ENCODE measurements around the gene USP31.

Gene USP31

GRCh38 chr16:23132775-23133463, 16.3 kb downstream of the USP31 start:
- no peak for DNase-seq (ENCODE audit: low read depth in 2 of 2)

DNA sequence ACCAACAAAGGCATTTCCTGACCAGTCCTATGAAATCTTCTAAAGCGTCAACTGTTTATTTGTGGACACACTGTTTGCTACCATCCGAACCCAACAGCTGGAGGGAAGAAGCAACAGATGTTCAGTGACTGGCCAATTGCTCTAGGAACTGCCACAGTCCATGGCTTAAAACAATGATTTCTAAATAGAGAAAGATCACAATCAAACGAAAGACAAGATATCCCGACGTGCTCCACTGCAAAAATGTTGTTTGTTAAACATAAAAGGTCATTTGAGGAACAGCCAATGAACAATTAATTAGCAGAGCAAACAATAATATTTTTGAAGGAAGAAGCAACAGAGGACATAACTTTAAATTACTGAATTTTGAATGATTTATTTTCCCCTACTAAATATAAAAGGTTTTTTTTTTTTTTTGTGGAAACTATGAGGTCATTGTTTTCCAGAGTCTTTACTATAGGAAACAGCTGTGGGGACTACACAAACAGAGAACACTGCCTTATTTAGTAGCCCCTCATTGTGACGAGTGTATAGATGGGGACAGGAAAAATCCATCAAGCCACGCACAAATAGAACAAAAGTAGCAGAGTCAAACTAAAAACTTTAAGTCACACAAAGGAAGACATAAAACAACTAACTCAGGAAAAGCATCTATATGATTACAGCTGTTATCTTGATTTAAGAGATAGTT, 17.2 kb downstream of the USP31 start:
- DNase-seq (ENCODE audit: low read depth in 2 of 2) = no peak

- DNase-seq (ENCODE audit: low read depth in 2 of 2) = no peak
Observed at GRCh38 chr16:23131436-23131835, 17.8 kb downstream of the USP31 start.

DNA sequence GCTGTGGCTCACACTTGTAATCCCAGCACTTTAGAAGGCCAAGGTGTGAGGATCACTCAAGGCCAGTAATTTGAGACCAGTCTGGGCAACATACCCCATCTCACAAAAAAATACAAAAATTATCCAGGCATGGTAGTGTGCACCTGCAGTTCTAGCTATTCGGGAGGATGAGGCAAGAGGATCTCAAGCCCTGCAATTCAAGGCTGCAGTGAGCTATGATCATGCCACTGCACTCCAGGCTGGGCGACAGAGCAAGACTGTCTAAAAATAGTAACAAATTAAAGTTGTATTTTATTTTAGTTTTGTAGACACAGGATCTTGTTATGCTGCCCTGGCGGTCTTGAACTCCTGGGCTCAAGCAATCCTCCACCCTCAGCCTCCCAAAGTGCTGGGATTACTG, 18.2 kb downstream of the USP31 start:
- DNase-seq (ENCODE audit: low read depth in 2 of 2) = no peak

DNA sequence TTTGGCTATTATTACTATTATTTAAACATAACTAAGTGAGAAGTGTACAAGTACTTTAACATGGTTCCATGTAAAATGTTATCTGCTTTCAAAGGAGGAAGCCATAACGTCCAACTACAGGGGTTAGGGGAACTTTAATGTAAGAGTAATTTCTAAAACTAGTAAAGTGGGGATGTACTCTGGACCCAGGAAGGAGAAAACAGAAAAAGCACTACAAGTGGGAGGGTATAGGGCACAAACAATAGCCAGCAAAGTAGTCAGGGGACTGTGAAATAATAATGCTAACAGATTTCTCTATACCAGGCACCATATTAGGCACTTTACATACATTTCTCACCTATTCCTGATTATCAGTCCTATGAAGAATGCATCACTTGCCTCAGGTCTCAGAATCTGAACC, 19.6 kb downstream of the USP31 start:
- no peak for DNase-seq (ENCODE audit: low read depth in 2 of 2)

DNA sequence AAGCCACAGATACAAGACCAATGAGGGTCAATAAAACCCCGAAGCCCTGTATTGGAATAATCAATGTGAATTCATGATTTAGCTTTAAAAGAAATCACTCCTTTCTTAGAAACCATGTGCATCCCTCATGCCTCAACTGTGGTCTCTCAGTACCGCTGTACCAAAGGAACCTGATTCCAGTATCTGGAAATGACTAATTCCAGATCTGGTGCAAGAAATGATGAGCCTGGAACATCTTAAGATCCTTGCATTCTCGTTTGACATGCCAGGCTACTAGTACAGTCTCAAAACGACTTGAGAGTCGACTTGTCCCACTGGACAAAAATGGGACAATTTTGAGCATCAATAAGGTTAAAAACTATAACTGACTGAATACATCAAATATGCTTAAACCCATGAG, 21.2 kb downstream of the USP31 start:
- no peak for DNase-seq (ENCODE audit: low read depth in 2 of 2)

DNA sequence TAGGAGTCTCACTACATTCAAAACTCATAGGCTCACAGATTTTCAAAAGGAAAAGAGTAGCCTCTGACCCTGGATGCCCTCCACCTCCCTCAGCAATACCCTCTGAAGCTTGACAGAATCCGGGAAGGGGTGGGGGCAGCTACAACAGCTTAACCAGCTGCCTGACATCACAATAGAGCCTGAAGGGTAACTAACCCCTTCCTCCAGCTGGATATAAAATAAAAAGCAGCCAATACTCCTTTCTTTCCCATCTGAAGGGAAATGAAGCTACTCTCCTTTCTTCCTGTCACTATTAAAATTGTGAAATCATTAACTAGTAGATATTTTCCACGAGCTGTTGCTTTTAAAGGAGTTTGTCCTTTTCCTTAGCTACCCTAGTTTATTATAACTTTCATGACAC, 24.0 kb downstream of the USP31 start:
- no peak for DNase-seq (ENCODE audit: low read depth in 2 of 2)

DNA sequence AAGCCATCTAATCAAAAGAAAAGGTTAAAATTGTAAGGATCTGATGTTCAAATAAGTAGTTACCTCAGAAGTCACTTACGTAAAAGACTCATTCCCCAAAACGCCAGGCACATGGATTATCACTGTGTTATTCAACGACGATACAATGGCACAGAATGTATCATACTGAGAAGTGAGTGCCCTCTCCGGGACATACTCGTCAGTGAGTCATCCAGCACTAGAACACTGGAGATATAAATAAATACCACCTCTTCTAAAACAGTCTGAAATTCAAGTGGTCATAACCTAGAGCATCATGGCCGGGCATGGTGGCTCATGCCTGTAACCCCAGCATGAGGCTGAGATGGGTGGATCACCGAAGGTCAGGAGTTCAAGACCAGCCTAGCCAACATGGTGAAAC, 24.9 kb downstream of the USP31 start:
- no peak for DNase-seq (ENCODE audit: low read depth in 2 of 2)

DNA sequence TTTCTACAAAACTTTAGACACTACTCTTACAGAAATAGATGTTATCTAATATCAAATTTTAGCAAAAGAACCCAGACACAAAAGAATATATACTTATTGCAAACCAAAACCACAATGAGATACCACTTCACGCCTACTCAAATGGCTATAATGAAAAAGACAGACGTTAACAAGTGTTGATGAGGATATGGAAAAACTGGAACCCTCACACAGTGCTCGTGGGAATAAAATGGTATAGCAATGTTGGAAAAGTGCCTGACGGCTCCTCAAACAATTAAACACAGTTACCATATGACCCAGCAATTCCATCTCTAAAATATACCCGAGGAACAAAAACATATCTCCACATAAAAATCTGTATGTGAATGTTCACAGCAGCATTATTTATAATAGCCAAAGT, 27.1 kb downstream of the USP31 start:
- no peak for DNase-seq (ENCODE audit: low read depth in 2 of 2)

GRCh38 chr16:23121024-23121423, 28.2 kb downstream of the USP31 start:
- DNase-seq (ENCODE audit: low read depth in 2 of 2) = no peak

DNA sequence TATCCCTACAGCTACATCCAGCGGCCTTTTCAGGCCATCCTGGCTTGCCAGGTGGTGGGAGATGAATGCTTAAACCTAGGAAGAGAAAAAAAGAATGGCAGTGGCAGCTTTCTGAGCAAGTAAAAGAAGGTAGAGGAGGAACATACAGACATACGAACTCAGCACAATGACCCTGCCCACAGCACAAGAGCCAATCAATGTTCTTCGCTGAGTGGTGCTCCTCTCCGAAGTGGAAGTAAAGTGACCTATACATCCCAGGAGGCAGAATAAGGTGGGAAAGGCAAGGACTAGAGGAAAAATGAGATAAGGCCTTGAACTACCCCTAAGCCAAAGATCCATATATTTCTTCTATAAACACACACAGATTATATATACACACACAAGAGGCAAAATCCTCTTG, 28.7 kb downstream of the USP31 start:
- DNase-seq (ENCODE audit: low read depth in 2 of 2) = no peak

DNA sequence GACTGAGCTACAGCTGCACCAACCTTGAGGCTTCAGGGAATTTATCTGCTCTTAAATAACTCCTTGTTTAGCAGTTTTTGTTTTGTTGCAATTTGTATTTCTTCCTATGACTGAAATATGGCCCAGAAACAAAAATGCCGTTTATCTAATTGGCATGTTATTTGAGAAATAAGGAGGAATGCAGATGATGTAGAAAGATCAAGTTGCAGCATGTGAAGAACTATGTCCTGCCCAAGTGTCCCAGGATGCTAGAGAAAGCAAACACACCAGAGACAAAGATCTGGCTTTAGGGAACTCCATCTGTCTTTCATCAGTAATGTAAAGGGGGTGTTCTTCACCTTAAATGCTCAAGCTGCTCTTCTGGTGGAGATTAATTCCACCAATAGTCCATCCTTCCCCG, 29.7 kb downstream of the USP31 start:
- DNase-seq (ENCODE audit: low read depth in 2 of 2) = no peak

DNA sequence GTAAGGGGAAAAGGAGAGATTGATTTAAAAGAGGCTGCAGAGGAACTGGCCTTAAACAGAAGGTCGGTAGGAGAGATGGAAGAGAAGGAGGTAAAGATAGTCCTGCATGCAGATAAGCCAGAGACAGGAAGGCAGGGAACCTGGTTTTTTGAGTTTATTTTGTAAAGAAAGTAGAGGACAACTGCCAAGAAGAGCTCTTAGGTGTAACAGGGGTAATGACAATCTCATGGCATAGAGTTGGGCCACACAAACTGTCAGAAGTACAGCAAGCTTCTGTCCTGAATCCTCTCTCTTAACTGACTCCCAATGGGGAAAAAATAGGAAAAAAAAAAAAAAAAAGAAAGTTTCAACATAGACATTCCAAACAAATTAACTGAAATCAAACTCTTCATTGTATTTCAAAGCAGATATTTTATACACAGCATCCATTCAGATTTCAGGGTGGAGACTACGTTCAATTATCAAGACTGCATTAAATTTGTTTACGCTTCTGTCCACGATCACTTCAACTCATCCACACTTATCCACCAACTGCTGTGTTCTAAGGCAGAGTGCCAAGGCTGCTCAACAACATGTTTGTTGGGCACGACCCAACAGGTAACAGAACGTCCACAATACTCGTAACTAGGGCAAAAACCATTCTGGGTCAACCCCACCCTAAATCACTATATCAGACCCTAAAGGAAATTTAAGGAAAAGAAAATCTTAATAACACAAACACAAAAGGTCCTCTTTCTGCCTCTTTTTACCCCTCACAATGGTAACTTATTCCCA, 34.9 kb downstream of the USP31 start:
- no peak for DNase-seq (ENCODE audit: low read depth in 2 of 2)

DNA sequence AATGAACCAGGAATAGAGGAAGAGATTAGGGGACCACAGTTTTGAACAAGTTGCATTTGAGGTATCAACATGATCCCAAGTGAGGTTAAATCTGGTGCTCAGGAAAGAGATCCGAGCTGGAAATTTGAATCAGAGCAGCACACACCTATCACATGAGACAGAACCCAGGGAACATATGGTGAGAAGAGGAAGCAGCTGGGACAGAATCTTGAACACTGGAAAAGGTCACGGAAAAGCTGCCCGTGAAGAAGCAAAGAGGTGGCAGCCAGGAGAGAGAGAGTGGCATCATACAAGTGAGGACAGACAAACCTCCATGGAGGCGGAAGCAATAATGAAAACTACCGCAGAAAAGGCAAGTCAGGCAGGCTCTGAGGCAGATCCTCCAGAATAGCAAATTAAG, 36.1 kb downstream of the USP31 start:
- no peak for DNase-seq (ENCODE audit: low read depth in 2 of 2)

DNA sequence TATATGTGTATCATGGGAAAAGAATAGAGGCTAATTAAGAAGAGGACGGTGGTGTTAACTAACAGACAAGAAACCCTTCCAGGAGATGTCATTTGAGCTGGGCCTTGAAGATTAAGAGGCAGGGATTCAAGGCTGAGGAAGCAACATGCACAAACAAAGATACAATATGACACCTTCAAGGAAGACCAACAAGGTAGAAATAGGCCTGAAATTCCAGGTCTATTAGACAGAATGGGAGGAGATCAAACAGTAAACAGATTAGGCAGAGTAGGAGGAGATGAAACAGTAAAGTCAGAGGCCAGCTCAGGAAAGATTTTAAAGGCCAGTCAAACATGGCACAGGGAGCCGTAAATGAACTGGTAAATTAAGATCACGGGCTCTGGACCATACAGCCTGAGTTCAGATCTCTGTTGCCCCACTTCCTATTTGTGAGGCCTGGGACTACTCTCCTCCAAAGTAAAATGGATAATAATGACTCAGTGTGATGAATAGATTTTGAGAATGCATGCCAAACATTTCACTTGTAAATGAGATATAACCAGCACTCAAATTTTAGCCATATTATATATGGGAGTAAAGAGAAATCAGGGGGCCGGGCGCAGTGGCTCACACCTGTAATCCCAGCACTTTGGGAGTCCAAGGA, 38.9 kb downstream of the USP31 start:
- no peak for DNase-seq (ENCODE audit: low read depth in 2 of 2)

DNA sequence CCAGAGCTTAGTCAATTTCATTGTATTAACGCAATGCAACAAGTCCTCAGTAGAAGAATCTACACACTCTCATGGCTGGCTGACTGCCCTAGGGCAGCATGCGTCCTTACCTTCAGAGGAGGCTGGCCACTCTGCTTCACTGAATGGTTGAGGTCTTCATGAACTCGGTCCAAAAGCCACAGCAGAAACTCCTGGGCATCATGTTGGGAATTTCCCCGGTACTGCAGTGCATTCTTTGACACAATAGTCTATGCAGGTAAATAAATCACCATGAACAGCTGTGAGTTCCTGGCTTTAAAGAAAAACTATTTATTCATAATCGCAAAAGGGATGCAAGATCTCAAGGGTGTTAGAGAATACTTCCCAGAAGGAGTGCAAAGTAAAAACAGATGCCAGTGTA, 41.3 kb downstream of the USP31 start:
- no peak for DNase-seq (ENCODE audit: low read depth in 2 of 2)

GRCh38 chr16:23107117-23107516, 42.1 kb downstream of the USP31 start:
- no peak for DNase-seq (ENCODE audit: low read depth in 2 of 2)

DNA sequence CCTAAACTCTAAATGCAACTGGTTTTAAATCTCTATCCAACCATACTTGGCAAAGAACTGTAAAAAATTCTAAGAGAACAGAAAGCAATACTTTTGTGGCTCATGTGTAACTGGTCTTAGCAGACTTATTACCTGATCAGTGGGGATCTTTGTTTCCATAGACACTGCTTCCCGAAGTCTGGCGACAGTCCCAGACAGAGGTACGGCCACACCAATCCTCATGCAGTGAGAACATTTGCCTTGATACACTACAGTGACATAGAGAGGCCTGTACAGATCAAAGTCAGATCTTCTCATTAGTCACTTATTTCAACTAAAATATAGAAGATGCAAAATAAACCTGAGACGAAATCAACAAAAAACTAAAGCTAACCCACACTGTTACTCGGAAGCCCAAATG, 43.9 kb downstream of the USP31 start:
- DNase-seq (ENCODE audit: low read depth in 2 of 2) = no peak

DNA sequence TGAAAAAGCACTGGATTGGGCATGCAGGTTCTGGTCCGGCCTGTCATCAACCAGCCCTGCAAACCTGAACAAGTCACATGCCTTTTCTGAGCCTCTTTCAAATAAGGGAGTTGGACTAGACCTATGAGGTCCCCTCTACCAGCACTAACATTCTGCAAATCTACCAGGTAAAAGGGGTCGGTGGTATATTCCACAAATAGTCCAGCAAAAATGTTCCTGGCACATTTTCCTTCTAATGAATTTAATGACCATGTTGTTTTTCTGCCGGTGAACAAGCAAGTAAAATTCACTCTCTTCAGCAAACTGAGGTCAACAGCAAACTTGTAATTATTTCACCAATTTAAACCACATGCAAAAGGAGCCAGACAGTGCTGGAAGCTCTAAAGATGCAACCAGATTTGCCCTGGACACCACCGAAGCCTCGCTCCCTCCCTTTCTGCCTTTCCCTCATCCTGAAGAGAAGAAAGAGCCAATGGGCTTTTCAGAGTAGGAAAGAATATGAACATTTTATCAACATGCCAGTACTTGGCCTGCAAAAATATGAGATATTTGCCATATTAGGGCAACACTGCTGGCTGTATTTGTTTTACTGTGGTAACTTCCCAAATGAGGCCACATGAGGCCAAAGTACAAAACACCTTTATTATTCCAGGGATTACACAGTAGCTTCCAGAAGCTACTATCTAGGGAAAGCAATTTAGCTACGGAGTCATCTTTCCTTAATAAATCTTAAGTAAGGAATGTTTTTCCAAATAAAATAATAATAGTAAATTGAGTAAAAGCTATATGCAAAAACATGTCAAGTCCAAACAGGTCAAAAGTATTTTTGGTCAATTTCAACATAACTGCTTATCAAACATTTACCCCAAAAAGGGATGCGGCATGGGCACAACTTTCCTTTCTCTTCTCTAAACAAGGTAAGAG, 45.0 kb downstream of the USP31 start:
- no peak for DNase-seq (ENCODE audit: low read depth in 2 of 2)

DNA sequence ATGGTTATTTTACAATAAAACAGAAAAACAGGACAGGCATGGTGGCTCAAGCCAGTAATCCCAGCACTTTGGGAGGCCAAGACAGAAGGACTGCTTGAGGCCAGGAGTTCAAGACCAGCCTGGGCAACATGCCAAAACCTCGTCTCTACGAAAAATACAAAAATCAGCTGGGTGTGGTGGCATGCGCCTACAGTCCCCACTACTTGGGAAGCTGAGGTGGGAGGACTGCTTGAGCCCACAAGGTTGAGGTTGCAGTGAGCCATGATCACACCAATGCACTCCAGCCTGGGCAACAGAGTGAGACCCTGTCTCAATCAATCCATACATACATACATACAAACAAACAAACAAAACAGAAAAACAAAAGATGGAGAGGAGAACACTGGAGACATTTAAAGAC, 45.6 kb downstream of the USP31 start:
- no peak for DNase-seq (ENCODE audit: low read depth in 2 of 2)

- DNase-seq (ENCODE audit: low read depth in 2 of 2) = no peak
Observed at GRCh38 chr16:23101012-23101550, 48.2 kb downstream of the USP31 start.
